Loucy (cell line): Measurements from ENCODE around the gene CHL1.

Source experiments
- CTCF ChIP-seq: fragments of 200-600 bp; sonication (generic); conservative IDR thresholded peaks from 2 replicates; pipeline ENCODE4 v1.5.1; 2014; ENCODE audit warnings: mild to moderate bottlenecking, antibody characterized with exemption, low read length
- EZH2phosphoT487 ChIP-seq: fragments of 200-600 bp; IDR thresholded peaks from 2 replicates; pipeline ENCODE4 v1.6.1; 2018; ENCODE audit warnings: antibody characterized with exemption, mild to moderate bottlenecking, moderate library complexity, borderline replicate concordance

DNA sequence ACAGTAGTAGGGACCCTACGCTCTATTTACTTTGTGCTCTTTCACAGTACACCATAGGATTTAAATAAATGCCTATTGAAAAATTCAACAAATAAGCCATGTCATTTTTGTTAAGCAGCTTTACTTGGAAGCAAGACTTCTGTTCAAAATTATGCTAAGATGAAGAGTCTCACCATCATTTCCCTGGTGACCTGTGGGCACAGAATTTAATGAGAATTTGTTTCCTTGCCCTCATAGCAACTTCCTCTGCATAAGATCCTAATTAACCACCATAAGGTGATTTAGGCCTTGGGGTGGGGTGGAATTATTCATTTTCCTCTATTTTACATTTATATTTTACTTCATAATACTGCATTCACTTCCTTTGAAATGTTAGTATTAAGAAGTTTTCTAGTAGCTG, 70.5 kb downstream of the CHL1 start:
- TF ChIP-seq EZH2phosphoT487 (no peak), CTCF (no peak)
